WTC11 (cell line): Measurements from ENCODE around the gene ALAS2. TPM values are rescaled to one million over a fixed set of nuclear protein-coding genes. Genes with fewer than 3 reads are reported as not detected.

Experiments used
- ATAC-seq: fragments of 200-7000 bp; cut with Tn5 transposase; 2 replicates; pipeline ENCODE4 v1.10.0; 2021; ENCODE audit warnings: mild to moderate bottlenecking, moderate library complexity
- CTCF ChIA-PET: fragments of 300-600 bp; sonication (Branson Sonifier 250); formaldehyde crosslinking; loops from one replicate; lab custom pipeline; 2021; ENCODE audit warnings: antibody characterized with exemption; lab: Charles Lee
- POLR2A ChIA-PET: fragments of 350-600 bp; sonication (Branson Sonifier 250); formaldehyde crosslinking; loops from one replicate; lab custom pipeline; 2021; ENCODE audit warnings: antibody characterized with exemption; lab: Charles Lee
- DNase-seq: peaks from one replicate; pipeline ENCODE4 v3.0.0; 2021; ENCODE audit warnings: low spot score
- H3K27ac Mint-ChIP-seq: 2 replicates; pipeline ENCODE4 v1.8.0; 2021; ENCODE audit warnings: mixed read lengths
- H3K27me3 Mint-ChIP-seq: 2 replicates; pipeline ENCODE4 v1.8.0; 2021; ENCODE audit warnings: low read depth, mild to moderate bottlenecking, moderate library complexity, mixed read lengths
- H3K36me3 Mint-ChIP-seq: 2 replicates; pipeline ENCODE4 v1.8.0; 2021; ENCODE audit warnings: mixed read lengths
- H3K4me1 Mint-ChIP-seq: 2 replicates; pipeline ENCODE4 v1.8.0; 2022; ENCODE audit warnings: mixed read lengths
- H3K4me3 Mint-ChIP-seq: 2 replicates; pipeline ENCODE4 v1.8.0; 2021; ENCODE audit warnings: mild to moderate bottlenecking, moderate library complexity, mixed read lengths
- H3K9me3 Mint-ChIP-seq: 2 replicates; pipeline ENCODE4 v1.8.0; 2021; ENCODE audit warnings: mixed read lengths
- CBFB ChIP-seq: sonication (generic); formaldehyde crosslinking; IDR thresholded peaks from 2 replicates; pipeline ENCODE4 v1.8.1; 2022; ENCODE audit warnings: mild to moderate bottlenecking, low read depth, missing genetic modification reagents
- CREB1 ChIP-seq: sonication (generic); formaldehyde crosslinking; IDR thresholded peaks from 2 replicates; pipeline ENCODE4 v1.8.0; 2023; ENCODE audit warnings: mild to moderate bottlenecking, missing genetic modification reagents
- ETV6 ChIP-seq: sonication (generic); formaldehyde crosslinking; IDR thresholded peaks from 2 replicates; pipeline ENCODE4 v1.8.1; 2022; ENCODE audit warnings: mild to moderate bottlenecking, missing genetic modification reagents
- GABPB1 ChIP-seq: sonication (generic); formaldehyde crosslinking; IDR thresholded peaks from 2 replicates; pipeline ENCODE4 v1.8.1; 2023; ENCODE audit warnings: mild to moderate bottlenecking, missing genetic modification reagents
- JAZF1 ChIP-seq: fragments of 250-450 bp; sonication (Bioruptor Pico); IDR thresholded peaks from 2 replicates; pipeline ENCODE4 v1.9.0; 2021; ENCODE audit warnings: moderate library complexity, mild to moderate bottlenecking, inconsistent platforms
- JUN ChIP-seq: sonication (generic); formaldehyde crosslinking; IDR thresholded peaks from 2 replicates; pipeline ENCODE4 v1.8.0; 2023; ENCODE audit warnings: mild to moderate bottlenecking, missing genetic modification reagents
- MXD4 ChIP-seq: fragments of 250-450 bp; sonication (Bioruptor Pico); IDR thresholded peaks from 2 replicates; pipeline ENCODE4 v1.8.0; 2021; ENCODE audit warnings: mild to moderate bottlenecking, moderate library complexity, borderline replicate concordance
- NFATC4 ChIP-seq: fragments of 250-450 bp; sonication (Bioruptor Pico); IDR thresholded peaks from 2 replicates; pipeline ENCODE4 v1.9.0; 2021; ENCODE audit warnings: mild to moderate bottlenecking
- NR1H2 ChIP-seq: sonication (generic); formaldehyde crosslinking; IDR thresholded peaks from 2 replicates; pipeline ENCODE4 v1.9.0; 2021; ENCODE audit warnings: mild to moderate bottlenecking, moderate library complexity, missing genetic modification reagents
- SP1 ChIP-seq: sonication (generic); formaldehyde crosslinking; conservative IDR thresholded peaks from 2 replicates; pipeline ENCODE4 v1.8.1; 2022; ENCODE audit warnings: missing genetic modification reagents
- TCF7 ChIP-seq: sonication (generic); formaldehyde crosslinking; IDR thresholded peaks from 2 replicates; pipeline ENCODE4 v1.8.0; 2022; ENCODE audit warnings: mild to moderate bottlenecking, low read depth, missing genetic modification reagents, moderate library complexity
- TP53 ChIP-seq: sonication (generic); formaldehyde crosslinking; IDR thresholded peaks from 2 replicates; pipeline ENCODE4 v1.8.1; 2023; ENCODE audit warnings: mild to moderate bottlenecking, missing genetic modification reagents
- ZNF317 ChIP-seq: sonication (generic); formaldehyde crosslinking; IDR thresholded peaks from 2 replicates; pipeline ENCODE4 v1.8.1; 2023; ENCODE audit warnings: low read depth, mild to moderate bottlenecking, moderate library complexity, missing genetic modification reagents, borderline replicate concordance
- ZNF396 ChIP-seq: fragments of 250-450 bp; sonication (Bioruptor Pico); IDR thresholded peaks from 2 replicates; pipeline ENCODE4 v1.8.0; 2021; ENCODE audit warnings: mild to moderate bottlenecking, moderate library complexity, borderline replicate concordance
- total RNA-seq: library from RNA; stranded (reverse); gene quantifications from 3 replicates; pipeline ENCODE4 v1.2.3, GENCODE V29; 2021
- TF ChIP-seq, protein P1 (sequence below): sonication (generic); formaldehyde crosslinking; IDR thresholded peaks from 2 replicates; pipeline ENCODE4 v1.8.1; 2022; ENCODE audit warnings: mild to moderate bottlenecking, moderate library complexity, missing genetic modification reagents
- TF ChIP-seq, protein P2 (sequence below): fragments of 250-450 bp; sonication (Bioruptor Pico); conservative IDR thresholded peaks from 2 replicates; pipeline ENCODE4 v1.9.0; 2021; ENCODE audit warnings: mild to moderate bottlenecking
- TF ChIP-seq, protein P3 (sequence below): fragments of 200-600 bp; IDR thresholded peaks from 2 replicates; pipeline ENCODE4 v1.8.0; 2022; ENCODE audit warnings: antibody characterized with exemption
- TF ChIP-seq, protein P4 (sequence below): fragments of 250-450 bp; sonication (Bioruptor Pico); IDR thresholded peaks from 2 replicates; pipeline ENCODE4 v2.1.2; 2022; ENCODE audit warnings: mild to moderate bottlenecking, moderate library complexity
- TF ChIP-seq, protein P5 (sequence below): sonication (generic); formaldehyde crosslinking; IDR thresholded peaks from 2 replicates; pipeline ENCODE4 v1.8.1; 2023; ENCODE audit warnings: mild to moderate bottlenecking, missing genetic modification reagents

The ALAS2 gene
- total RNA-seq, 1 experiment from 2014 or later: 0.35 TPM

DNA sequence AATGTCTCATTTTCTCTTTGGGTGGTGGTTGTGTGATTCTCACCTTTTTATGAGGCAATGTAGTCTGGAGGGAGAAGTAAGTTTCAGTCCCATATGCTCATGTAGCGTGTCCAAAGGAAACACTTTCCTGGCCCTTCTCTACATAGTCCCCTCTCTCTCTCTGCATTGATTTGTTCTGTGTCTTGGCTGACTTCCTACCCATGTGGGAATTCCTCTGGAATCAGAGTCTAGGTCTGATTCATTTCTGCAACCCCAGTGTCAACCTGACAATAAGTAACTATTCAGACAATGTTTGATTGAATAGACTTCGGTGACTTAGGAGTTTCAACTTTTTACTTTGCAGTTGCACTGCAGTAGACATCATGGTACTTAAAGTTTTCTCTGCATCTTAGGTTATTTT, 2.7 kb upstream of the ALAS2 start:
- no peak overlapping the region for H3K27ac Mint-ChIP-seq
- H3K36me3 Mint-ChIP-seq: no peaks in the 10 kb centered on the region
- ChIA-PET POLR2A (no interaction called here), CTCF (no interaction called here)
- no peak for DNase-seq
- TF ChIP-seq SP1 (no peak), JAZF1 (no peak), TP53 (CRISPR knock-in tag) (no peak), ZNF396 (CRISPR knock-in tag) (no peak), TCF7 (CRISPR knock-in tag) (no peak)
- TF ChIP-seq, protein P1, sequence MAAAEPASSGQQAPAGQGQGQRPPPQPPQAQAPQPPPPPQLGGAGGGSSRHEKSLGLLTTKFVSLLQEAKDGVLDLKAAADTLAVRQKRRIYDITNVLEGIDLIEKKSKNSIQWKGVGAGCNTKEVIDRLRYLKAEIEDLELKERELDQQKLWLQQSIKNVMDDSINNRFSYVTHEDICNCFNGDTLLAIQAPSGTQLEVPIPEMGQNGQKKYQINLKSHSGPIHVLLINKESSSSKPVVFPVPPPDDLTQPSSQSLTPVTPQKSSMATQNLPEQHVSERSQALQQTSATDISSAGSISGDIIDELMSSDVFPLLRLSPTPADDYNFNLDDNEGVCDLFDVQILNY (CRISPR knock-in tag): no peak
- TF ChIP-seq, protein P2, sequence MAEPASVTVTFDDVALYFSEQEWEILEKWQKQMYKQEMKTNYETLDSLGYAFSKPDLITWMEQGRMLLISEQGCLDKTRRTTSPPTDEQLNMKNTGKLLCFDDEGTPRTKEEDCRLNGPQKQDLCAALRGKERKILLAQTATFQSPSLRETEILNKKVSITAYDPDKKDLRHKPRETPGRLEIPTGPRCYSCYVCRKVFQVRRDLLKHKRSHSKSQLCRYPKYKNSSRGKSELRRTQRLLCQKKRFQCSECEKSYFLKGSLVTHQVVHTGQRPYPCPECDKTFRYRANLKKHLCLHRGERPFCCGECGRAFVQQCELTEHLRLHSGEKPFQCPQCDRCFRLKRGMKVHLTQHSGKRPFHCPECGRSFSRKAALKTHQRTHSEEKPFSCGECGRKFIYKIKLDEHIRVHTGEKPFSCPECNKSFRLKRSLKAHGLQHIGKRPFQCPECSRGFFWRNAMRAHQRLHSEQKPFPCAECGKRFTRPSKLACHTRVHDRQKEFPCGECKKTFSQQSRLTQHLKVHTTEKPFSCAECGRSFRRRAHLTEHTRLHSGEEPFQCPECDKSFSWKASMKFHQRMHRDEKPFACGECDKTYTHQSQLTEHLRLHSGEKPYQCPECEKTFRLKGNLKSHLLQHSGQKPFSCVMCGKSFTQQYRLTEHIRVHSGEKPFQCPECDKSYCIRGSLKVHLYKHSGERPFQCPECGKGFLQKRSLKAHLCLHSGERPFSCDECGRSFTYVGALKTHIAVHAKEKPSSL: no peak
- no peak for ATAC-seq
- H3K4me1 Mint-ChIP-seq: peaks cover 16% of the 10 kb centered on the region
- H3K9me3 Mint-ChIP-seq: peaks cover 7% of the 10 kb centered on the region; the same call in 1 of the 2 replicates
- H3K27me3 Mint-ChIP-seq: no peaks in the 10 kb centered on the region
- H3K4me3 Mint-ChIP-seq: no peak overlapping the region

DNA sequence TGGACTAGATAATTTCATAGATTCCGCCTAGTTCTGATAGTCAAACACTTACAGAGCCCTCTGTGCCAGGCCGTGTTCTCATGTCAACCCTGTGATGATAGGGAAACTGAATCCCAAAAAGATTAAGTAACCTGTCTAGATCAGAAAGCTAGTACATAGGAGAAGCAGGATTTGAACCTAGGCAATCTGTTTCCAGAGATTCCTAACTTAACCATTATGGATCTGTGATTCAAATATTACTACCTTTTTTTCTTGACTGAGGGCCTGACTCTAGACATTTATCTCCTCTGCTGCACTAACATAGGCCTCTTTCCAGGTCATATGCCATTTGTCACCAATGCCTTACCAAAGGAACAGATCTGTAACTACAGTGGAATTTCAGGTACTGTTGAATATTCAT, 1.5 kb downstream of the ALAS2 start:
- ChIA-PET POLR2A (no interaction called here), CTCF (no interaction called here)
- Mint-ChIP-seq H3K27me3 (no peaks in the 10 kb centered on the region), H3K36me3 (no peaks in the 10 kb centered on the region), H3K27ac (peak overlapping the region; percentile 57; the same call in 1 of the 2 replicates), H3K4me3 (no peak overlapping the region), H3K9me3 (no peaks in the 10 kb centered on the region), H3K4me1 (peaks cover 16% of the 10 kb centered on the region)
- DNase-seq (no peak), ATAC-seq (no peak)
- TF ChIP-seq ETV6 (CRISPR knock-in tag): no peak
- no peak for TF ChIP-seq CREB1
- TF ChIP-seq NFATC4 (CRISPR knock-in tag): no peak
- no peak for TF ChIP-seq CBFB
- TF ChIP-seq ZNF317 (CRISPR knock-in tag): no peak
- TF ChIP-seq JAZF1: no peak
- TF ChIP-seq NR1H2: no peak
- TF ChIP-seq, protein P3, sequence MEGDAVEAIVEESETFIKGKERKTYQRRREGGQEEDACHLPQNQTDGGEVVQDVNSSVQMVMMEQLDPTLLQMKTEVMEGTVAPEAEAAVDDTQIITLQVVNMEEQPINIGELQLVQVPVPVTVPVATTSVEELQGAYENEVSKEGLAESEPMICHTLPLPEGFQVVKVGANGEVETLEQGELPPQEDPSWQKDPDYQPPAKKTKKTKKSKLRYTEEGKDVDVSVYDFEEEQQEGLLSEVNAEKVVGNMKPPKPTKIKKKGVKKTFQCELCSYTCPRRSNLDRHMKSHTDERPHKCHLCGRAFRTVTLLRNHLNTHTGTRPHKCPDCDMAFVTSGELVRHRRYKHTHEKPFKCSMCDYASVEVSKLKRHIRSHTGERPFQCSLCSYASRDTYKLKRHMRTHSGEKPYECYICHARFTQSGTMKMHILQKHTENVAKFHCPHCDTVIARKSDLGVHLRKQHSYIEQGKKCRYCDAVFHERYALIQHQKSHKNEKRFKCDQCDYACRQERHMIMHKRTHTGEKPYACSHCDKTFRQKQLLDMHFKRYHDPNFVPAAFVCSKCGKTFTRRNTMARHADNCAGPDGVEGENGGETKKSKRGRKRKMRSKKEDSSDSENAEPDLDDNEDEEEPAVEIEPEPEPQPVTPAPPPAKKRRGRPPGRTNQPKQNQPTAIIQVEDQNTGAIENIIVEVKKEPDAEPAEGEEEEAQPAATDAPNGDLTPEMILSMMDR: no peak
- no peak for TF ChIP-seq GABPB1 (CRISPR knock-in tag)
- TF ChIP-seq, protein P4, sequence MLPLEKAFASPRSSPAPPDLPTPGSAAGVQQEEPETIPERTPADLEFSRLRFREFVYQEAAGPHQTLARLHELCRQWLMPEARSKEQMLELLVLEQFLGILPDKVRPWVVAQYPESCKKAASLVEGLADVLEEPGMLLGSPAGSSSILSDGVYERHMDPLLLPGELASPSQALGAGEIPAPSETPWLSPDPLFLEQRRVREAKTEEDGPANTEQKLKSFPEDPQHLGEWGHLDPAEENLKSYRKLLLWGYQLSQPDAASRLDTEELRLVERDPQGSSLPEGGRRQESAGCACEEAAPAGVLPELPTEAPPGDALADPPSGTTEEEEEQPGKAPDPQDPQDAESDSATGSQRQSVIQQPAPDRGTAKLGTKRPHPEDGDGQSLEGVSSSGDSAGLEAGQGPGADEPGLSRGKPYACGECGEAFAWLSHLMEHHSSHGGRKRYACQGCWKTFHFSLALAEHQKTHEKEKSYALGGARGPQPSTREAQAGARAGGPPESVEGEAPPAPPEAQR (CRISPR knock-in tag): no peak
- no peak for TF ChIP-seq JUN (CRISPR knock-in tag)
- TF ChIP-seq, protein P5, sequence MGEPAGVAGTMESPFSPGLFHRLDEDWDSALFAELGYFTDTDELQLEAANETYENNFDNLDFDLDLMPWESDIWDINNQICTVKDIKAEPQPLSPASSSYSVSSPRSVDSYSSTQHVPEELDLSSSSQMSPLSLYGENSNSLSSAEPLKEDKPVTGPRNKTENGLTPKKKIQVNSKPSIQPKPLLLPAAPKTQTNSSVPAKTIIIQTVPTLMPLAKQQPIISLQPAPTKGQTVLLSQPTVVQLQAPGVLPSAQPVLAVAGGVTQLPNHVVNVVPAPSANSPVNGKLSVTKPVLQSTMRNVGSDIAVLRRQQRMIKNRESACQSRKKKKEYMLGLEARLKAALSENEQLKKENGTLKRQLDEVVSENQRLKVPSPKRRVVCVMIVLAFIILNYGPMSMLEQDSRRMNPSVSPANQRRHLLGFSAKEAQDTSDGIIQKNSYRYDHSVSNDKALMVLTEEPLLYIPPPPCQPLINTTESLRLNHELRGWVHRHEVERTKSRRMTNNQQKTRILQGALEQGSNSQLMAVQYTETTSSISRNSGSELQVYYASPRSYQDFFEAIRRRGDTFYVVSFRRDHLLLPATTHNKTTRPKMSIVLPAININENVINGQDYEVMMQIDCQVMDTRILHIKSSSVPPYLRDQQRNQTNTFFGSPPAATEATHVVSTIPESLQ: no peak
- TF ChIP-seq MXD4: no peak
